Stimulated activated CD4-positive, alpha-beta T cell treated with anti-CD3 and anti-CD28 coated beads, Interleukin-1b, Interleukin-23, amount 100 ng/mL, for 4 hours (primary cell): ENCODE measurements around the gene MAPT.
"Not testable (repeated sequence)": the region's sequence is repeated elsewhere in the genome, so short reads cannot be mapped to it uniquely, and the experiment has no call there.

ENCODE experiments used
- DNase-seq, 2 donors: peaks; one replicate each; pipeline ENCODE4 v3.0.0-alpha.2; 2020; ENCODE audit warnings: low read depth in 2 of 2

MAPT gene

DNA sequence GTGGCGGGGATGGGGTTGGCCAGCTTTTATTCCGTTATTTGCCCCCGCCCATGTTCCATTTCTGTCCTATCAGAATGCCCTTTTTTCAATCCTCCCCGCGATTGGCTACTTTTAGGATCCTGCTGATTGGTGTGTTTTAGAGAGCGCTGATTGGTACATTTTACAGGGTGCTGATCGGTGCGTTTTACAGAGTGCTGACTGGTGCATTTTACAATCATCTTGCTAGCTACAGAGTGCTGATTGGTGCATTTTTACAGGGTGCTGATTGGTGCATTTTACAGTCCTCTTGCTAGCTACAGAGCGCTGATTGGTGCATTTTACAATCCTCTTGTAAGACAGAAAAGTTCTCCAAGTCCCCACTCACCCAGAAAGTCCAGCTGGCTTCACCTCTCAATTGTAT lies 32.2 kb upstream of the MAPT start:
- DNase-seq: not testable (repeated sequence)

DNA sequence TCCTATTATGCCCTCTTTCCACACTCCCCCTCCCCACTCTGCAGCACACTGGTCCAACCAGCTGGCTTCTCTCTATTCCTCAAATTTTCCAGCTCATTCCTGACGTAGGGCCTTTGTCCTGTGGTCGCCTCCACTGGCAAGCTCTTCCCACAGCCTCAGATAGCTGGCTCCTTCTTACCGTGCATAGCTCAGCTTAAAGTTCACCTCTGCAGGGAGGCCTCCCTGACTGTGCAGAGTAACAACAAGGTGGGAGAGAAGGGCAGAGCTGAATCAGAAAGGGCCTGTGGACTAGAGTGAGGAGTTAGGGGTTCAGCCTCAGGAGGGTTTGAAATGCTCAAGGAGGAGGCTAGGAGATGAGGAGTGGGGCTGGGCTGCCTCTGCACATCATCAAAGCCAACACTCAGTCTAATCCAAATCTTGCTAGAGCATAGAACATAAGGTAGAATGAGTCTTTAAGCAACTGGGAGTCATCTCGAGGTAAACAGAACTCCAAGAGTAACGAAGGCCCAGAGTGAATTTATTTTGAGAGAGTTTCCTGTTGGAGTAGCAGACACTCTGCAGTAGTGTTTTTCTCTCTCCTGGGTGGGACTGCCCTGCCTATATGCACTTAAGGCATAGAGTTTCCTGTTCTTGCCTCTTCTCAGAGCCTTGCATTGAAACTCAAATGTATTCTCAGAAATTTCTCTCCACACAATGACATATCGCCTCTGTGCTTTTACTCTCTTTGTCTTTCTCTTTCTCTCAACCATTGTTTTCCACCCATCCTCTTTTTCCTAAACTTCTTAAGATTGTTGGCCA lies 30.3 kb upstream of the MAPT start:
- no peak for DNase-seq

DNA sequence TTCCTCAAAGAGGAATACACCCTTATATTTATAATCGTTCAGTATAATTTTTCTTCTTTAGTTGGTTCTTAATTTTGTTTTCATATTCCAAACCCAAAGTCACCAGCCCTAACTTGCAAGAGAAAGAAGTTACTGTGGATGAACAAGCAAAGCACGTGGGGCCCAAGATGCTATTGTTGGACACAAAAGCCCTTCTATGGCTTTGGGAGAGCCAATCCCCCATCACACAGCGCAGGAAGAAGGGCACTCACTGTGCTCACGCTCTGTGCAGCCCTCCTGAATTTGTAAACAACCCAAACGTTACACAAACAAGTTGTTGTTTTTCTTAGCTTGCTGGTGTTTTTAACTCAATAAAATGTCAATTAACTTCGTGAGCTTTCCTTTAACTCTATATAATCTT lies 27.2 kb upstream of the MAPT start:
- DNase-seq: no peak

DNA sequence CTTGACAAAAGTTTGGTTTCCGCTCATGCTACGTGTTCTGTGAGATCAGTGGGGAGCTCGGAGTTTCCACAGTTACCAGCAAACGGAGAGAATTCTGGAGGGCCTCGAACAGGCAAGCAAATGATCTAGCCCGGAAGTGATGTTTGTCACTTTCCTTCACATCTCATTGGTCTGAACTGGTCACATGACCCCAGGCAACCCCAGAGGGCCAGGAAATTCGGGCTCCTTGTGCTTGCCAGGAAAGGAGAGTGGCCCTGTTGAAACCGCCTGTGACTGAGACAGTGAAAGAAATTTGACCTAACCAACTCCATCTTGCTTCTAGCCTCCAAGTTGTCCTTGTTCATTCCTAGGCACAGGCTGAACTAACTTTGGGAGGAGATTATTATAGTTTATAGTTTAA lies 26.7 kb upstream of the MAPT start:
- no peak for DNase-seq

DNA sequence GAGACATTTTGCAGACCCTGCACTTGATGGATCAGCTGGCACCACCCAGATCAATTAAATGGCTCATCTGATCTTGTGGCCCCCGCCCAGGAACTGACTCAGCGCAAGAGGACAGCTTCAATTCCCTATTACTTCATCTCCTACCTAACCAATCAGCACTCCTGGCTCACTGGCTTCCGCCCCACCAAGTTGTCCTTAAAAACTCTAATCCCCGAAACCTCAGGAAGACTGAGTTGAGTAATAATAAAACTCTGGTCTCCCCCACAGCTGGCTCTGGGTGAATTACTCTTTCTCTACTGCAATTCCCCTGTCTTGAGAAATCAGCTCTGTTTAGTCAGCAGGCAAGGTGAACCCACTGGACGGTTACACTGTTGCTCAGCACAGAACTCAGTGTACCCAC lies 26.1 kb upstream of the MAPT start:
- no peak for DNase-seq

DNA sequence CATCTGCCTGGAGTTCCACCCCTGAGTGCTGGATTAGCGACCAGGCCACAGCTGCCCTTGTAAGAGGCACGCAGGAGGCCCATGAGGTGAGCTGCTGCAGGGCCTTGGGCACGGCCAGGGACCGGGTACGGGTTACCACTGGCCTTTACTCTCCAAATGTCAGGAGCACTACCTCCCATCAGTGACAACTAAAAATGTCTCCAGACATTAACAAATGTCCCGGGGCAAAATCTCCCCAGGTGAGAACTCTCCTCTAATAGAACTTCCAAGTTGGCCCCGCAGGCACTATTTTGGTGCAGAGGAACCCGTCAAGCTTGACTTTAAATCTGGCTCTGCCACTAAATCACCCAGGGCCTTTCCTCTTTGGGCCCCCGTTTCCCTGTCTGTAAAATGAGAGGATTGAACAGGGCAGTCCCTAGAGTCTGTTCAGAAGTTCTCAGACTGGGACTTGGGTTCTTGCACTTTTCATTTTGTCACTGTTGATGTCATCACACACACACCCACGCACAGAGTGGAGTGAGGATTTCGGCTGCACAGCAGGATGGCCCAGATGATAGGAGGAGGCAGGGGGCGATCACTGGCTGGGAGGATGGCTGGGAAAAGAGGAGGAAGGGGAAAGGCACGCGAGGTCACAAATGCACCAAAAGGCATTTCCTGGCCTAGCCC lies 24.5 kb upstream of the MAPT start:
- no peak for DNase-seq

DNA sequence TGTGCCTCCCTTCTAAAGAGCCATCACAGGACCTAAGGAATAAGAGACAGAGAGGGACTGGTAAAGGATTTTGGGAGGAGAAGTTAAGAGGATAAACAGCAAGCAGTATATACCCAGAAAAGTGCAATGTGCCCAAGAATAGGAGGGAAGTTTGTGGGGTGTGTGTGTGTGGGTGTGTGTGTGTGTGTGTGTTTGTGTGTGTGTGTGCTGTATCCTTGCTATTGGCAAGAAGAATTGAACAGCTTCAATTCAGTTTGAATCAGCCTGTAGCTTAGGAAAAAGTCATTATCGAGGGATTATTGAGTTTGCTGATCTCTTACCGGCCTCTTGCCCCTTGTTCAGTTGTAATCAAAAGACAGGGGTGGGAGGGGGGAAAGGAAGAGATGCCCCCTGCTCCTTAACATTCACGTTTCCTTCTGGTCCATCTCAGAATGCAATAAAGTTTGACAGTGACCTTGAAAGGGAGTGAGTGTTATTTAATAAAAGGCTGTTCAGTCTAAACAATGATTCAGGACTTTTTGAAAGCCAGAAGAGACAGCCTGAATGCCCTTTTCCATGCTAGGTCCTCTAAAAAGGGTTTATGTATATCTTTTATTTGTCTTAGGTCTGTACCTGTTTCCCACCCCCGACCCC lies 23.9 kb upstream of the MAPT start:
- DNase-seq: no peak

DNA sequence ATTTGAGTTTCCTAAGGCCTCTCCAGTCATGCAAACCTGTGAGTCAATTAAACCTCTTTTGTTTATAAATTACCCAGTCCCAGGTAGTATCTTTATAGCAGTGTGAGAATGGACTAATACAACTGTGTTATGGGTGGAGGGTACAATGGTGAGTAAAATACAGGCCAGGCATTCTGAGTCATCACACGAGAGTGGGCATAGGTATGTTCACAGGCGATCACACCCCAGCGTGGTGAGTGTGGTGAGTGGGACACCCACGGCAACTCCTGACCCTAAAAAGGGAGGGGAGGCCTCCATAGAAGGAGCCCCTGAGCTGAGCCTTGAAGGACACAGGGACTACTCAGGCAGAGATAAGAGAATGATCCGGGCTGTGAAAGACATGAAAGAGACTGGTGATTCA lies 22.6 kb upstream of the MAPT start:
- no peak for DNase-seq

DNA sequence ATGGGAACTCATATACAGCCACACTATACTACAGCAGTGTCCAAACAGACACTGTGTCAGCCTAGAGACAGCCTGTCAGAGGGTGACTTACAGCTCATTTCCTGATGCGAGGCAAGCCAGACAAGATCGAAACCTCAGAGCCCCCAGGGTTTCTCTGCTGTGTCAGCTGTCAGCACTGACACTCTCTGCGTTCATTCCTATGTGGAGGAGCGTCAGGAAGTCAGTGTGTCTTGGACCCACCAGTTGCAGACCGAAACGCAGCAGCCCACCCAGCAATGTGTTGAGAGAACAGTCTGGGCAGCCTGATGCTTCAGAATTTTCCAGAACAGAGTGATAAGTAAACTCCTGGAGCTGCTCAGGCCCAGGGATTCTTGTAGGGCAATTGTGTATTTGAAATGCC lies 20.6 kb upstream of the MAPT start:
- no peak for DNase-seq

DNA sequence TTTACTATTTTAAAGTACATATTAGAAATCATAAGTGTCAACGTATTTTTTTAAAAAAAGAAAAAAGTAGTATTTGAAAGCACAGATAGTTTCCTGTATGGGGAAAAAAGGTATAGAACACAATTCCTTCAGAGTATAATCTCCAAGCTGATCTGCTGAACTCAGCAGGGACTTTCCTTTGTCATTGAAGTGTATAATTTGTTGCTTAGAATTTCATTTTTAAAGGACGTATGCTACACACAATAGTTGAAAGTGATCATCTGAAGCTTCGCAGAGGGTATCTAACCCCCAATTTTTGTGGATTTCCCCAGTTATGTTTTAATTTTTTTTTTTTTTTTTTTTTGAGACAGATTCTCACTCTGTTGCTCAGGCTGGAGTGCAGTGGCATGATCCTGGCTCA lies 20.2 kb upstream of the MAPT start:
- DNase-seq: no peak

DNA sequence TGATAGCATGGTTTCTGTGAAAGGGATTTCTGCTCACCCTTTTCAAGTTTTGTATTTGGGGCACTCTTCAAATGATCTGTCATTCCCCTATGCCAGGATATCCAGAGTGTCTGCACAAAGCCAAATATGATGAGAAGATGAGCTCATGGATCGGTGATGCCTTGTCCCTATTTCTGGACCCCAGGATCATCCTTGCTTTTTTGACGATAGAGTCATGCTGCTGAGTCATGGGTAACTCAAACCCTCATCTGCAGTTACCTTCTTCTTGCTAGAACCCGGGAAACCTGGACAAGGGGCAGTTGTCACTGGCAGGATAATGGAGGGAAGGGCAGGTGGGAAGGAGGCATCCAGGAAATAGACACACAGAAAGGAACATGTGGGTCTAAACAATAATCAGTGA lies 17.8 kb upstream of the MAPT start:
- DNase-seq: no peak

DNA sequence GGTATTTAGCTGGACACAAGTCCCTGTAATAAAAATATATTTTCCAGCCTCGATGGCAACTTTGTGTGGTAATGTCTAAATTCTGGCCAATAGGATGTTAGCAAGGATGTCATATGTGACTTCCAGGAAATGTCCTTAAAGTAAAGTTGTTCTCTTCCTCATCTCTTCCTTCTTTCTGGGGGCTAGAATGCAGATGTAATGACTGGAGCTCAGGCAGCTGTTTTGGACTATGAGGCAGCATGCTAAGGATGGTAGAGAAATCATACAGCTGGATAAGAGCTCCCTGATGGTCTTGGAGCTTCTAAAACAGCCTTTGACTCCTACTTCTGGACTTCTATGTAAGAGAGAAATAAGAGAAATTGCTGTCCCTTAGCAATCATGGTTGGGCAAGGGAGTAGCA lies 16.9 kb upstream of the MAPT start:
- no peak for DNase-seq

DNA sequence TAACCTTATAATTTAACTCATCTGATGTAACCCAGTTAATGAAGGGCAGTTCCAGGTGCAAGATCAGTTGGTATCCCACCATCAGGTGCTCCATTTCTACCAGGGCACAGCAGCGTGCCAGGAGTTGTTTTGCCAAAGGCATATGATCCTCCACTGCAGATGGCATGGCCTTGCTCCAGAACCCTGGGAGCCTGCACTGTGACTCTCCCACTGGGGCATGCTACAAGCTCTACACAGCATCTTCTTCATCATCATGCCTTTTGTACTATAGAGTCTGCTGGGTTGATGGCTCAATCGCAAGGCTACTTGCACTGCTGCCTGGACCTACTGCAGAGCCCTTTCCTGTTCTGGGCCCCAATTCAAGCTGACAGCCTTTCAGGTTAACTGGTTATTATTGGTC lies 11.3 kb upstream of the MAPT start:
- DNase-seq: no peak

DNA sequence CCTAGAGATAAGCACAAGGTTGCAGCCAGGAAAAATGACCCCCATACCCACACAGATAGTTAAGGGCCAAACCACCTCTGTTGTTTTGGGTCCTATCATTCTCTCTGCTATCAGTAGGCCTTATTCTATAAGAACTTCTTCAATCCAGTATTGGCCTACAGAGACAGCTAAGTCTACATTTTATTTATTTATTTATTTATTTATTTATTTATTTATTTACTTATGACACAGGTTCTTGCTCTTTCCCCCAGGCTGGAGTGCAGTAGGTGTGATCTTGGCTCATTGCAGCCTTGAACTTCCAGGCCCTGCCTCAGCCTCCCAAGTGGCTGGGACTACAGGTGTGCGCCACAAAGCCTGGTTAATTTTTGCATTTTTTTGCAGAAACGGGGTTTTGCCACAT lies 7.5 kb upstream of the MAPT start:
- no peak for DNase-seq

DNA sequence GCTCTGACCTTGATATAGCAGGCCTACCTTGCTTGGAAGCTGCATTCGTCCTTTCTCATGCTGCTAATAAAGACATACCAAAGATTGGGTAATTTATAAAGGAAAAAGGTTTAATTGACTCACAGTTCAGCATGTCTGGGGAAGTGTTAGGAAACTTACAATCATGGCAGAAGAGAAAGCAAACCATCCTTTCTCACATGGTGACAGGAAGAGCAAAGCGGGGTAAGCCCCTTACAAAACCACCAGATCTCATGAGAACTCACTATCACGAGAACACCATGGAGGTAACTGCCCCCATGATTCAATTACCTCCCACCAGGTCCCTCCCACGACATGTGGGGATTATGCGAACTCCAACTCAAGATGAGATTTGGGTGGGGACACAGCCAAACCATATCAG lies 6.0 kb upstream of the MAPT start:
- DNase-seq: no peak

DNA sequence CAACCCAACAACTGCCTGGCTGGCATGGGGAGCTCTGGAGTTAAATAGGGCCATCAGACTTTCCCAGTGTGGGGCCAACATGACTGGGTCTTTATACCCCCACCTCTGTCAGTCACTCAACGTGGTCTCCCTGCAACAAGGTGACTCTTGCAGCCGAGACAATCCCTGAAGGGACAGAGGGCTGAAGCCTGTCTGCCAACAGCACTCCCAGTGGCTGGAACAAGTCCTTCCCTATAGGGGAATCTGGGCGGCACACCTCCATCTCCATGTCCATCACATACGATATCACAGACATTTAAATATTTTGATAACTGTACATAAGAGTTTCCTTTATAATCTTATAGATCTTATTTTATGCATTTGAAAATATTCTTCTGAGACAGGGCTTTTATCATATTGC lies 4.8 kb upstream of the MAPT start:
- no peak for DNase-seq

DNA sequence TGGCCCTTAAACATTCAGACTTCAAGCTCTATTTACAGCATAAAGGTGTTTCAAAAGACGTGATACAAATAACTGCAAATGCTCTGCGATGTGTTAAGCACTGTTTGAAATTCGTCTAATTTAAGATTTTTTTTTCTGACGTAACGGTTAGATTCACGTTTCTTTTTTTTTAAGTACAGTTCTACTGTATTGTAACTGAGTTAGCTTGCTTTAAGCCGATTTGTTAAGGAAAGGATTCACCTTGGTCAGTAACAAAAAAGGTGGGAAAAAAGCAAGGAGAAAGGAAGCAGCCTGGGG lies 681 bp upstream of the MAPT start:
- no peak for DNase-seq

DNA sequence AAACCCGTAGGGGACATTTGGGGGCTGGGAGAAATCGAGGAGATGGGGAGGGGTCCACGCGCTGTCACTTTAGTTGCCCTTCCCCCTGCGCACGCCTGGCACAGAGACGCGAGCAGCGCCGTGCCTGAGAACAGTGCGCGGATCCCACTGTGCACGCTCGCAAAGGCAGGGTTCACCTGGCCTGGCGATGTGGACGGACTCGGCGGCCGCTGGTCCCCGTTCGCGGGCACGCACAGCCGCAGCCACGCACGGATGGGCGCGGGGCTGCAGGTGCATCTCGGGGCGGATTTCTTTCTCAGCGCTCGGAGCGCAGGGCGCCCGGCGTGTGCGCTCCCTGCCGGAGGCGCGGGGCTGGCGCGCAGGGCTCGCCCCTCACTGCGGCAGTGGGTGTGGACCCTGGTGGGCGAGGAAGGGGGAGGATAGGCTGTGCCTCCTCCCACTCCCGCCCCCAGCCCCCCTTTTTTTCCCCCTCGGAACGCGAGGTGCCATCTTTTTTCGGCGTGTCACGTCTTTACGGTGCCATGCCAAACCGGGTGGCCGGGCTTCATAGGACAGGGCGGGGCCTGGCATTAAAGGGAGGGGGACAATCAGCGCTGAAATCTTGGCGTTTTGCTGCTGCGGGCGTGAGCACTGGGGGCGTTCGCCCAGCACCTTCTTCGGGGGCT lies 1.1 kb downstream of the MAPT start:
- no peak for DNase-seq

DNA sequence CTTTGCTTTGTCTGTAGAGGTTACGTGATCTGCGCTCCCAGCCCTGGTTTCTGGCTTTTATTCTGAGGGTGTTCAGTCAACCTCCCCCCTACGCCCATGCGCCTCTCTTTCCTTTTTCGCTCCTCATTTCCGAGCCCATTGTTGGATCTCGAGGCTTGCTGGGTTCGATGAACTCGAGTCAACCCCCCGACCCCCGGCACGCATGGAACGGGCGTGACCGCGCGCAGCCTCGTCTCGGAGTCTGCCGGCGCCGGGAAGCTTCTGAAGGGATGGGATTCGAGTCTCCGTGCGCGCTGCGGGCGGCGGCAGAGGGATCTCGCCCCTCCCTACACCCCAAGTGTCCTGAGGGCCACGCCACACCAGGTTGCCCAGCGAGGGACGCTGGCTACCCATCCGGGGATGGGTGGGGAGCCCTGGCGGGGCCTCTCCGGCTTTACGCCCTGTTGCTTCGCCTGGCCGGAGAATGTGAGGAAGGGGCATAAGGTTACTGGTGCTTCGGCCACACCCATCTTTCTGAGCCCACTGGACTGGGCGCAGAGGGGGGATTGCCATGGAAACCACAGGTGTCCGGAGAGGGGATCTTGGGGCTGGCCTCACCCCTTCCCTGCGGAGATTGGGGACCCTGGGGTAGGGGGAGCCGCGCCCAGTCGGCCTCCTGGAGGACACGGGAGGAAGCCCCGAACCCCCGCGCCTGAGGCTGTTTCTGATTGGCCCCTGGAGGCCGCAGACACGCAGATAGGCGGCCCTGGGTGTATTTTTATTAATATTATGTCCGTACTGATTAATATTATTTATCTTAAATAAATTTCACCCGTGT lies 1.8 kb downstream of the MAPT start:
- DNase-seq: no peak

DNA sequence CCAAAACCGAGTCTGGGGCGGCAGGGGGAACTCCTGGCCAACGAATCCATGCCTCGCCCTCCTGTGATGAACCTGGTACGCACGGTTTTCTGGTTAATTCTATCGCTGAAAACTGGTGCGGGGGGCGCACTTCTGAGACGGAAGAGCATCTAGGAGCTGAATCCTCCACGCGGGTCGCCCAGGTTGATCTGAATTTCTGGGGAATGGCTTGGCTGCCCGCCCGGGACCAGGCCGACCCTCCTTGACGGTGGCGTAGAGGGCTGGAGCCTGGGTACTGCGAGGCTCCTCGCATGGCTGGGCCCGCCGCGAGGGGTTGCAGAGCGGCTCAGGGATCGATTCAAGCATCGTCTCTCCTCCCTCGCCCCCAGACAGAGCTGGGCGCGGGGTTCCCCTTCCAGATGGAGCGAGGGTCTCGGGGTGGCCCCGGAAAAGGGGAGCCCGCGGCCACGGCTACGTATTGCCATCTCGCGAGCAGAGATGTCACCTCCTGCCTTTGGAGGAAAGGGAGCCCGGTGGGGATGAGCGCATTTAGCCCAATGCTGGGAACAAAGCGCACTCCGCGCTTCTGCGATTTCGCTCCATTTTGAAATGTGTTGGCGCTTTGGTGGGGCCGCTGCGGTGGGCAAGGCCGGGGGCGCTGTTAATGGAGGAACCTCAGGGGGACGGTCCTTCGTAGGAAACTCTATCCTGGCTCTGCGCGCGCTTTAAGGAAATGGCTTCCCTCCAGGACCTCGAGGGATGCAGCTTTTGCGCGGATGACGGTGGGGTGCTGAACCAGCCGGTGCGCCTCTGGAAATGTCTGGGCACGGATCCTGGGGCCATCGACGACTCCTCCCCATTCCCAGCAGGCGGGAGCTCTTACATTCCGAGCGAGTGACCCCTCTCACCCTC lies 2.7 kb downstream of the MAPT start:
- no peak for DNase-seq

DNA sequence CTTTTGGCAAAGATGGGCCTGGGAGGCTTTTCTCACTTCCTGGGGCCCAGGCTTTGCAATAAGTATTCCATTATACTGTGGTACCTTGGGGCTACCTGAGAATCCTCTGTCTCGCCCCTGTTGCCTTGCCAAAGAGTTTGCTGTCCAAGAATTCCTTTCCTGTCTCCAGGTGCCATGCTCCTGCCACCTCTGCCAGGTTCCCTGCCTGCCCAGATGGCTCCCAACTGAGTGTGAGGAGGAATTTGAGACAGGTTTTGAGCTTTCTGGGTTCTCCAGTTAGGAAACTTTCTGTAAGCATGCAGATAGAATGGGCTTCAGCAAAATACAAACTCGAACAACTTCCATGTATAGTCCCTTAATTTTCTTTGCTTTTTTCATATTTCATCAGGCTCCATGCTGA lies 5.8 kb downstream of the MAPT start:
- no peak for DNase-seq
